HG02870 (cell line): ENCODE measurements around the gene CCDC88C.

ENCODE experiments used
- ATAC-seq: cut with Tn5 transposase; IDR thresholded peaks from one replicate; pipeline ENCODE4 v1.9.1; 2021; ENCODE audit warnings: mild to moderate bottlenecking, moderate library complexity; ENCODE audit not compliant: unreplicated experiment

CCDC88C gene

DNA sequence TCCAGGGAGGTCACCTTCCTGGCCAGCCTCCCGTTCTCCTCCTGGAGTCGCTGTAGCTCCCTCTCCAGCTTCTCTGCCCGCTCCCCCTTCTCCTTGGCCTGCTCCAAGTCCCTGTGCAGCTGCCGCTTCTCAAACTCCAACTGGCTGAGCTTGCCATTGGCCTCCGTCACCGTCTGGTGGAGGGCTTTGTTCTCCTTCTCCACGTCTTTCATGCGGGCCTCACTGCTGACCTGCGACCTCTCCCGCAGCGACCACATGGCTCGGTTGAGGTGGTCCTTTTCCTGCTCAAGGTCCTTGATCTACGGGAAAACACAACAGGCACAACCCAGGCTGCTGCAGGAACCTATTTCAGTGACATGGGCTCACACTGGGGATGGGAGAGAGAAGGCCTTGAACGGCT, 103.8 kb downstream of the CCDC88C start:
- ATAC-seq, result no peak

GRCh38 chr14:91313154-91313850, 104.3 kb downstream of the CCDC88C start:
- ATAC-seq, result no peak

DNA sequence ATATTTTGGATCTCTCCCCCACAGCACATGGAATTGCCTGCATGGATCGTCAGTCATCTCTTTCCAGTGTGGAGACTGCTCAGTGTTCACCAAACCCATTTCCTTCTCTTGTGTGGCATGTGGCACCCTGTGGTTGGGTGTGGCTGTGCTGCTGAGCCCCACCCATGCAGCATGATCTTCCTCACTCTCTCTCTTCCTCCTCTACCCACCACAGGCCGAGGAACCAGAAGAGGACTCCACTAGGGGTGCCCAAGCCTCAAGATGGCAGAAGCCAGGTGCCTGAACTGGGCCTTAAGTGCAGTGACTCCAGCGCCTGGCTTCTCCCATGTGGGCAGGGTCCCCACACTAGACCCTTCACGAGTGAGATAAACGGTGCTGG, 106.3 kb downstream of the CCDC88C start:
- ATAC-seq, result no peak

DNA sequence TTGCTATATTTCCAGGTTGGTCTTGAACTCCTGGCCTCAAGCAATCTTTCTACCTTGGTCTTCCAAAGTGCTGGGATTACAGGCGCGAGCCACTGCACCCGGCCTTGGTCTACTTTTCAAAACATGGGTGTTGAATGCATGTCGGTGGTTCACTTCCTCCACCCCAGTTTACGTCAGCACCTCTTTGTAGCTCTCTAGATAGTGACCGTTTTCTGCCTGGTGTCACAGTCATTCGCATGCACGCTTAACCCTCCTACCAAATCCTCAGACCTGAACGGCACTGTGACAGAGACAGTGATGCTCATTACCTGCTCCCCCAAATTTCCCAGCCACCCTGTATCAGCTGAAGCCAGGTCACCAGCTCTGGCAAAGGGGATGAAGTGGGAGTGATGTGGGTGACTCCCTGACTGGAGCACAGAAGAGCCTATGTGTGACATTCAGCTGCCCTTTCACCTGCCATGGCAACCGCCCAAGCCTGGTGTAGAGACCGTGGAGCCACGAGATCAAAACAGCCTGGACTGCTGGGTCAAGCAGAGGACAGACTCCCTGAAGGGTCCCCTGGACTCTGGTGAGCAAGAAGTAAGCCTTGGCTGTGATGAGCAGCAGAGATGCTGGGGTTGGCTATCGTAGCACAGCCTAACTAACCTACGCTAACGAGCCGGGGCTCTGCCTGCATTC, 106.9 kb downstream of the CCDC88C start:
- ATAC-seq, result no peak

DNA sequence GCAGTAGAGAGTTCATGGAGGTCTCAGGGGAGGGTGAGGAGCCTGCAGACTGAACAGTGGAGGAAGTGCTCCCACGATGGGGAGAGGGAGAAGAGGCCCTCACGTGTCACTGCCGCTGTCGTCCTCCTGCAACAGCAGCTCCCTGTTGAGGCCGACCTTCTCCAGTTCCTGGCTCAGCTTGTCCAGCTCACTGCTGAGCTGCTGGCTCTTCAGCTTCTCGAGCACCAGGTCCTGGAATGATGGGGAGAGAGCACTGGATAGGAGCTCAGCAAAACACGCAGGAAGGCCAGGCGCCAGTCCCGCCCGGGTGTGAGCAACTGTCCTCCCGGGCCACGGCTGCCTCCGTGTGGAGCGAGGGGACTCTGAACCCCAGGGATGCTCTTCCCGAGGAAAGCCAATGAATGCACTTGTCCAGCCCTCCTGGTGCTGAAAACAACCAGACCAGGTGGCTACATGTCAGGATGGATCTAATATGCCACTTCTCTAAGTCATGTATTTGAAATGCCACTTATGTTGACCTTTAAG, 107.8 kb downstream of the CCDC88C start:
- ATAC-seq, result no peak

DNA sequence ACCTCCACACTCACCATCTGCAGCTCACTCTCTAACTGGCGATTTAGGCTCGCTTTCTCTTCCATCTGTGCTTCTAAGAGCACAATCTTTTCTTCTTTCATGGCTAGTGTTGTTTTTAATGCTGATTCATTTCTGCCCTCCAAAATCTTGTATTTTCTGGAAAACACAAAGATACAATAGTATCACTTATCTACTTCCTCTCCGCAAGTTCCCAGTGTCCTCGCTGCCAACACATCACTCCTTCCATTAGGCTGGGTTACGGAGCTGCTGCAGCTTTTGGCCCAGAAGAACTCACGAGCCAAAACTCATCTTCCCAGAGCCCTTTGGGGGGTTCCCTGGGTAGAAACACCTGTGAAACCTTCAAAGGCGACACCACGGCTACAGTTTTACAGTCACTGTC, 109.3 kb downstream of the CCDC88C start:
- no peak for ATAC-seq

GRCh38 chr14:91307652-91308051, 110.0 kb downstream of the CCDC88C start:
- no peak for ATAC-seq

DNA sequence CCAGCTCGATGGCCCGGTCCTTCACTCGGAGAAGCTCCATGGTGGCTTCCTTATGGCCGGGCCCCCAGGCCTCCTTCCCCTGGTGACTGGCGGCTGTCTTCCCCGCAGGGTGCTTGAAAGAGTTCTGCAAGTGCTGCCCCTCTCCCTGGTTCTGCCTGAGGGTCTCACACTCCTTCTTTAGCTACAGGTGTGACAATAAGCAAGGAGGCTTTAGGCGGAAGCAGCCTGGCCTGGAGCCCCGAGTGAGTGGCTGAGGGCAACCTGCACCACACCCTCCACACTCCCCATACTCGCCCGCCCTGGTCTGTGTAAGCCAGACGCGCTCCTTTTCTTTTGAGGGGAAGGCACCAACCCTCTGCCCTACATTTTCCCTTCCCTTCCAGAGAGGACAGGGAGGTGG, 110.6 kb downstream of the CCDC88C start:
- ATAC-seq, result no peak

GRCh38 chr14:91306547-91306946, 111.1 kb downstream of the CCDC88C start:
- no peak for ATAC-seq

DNA sequence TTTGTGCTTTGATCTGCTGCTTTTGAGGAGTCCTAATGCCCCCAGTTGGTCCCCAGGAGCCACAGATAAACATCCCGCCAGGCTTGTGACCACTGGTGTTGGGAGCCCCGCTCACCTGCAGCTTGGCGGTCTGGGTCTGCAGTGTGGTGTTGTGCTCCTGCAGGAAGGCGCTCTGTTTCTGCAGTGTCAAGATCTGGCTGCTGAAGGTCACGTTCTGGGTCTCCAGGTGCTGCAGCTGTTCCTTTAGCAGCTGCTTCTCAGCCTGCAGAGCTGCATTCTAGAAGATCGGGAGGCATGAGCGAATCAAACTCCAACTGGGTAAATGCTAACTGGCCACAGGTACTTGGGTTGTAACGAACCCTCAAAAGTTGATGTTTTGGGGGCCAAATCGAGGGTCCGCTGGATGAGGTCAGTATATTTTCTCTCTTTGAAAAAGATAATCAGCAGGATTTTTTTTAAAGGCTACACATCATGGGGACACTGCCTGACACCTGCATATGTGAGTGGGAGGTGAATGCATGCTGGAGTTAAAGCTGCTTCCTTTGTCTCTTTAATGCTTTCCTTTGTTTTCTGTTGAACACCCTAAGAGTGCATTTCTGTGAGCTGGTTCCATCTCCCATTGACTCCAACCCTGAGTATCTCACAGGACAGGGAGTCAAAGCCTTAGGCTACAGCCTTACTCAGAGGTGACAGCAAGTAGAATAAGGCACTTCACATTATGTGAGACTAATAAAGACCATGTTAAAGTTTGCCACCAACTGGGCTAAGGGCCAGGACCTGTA, 111.8 kb downstream of the CCDC88C start:
- no peak for ATAC-seq

DNA sequence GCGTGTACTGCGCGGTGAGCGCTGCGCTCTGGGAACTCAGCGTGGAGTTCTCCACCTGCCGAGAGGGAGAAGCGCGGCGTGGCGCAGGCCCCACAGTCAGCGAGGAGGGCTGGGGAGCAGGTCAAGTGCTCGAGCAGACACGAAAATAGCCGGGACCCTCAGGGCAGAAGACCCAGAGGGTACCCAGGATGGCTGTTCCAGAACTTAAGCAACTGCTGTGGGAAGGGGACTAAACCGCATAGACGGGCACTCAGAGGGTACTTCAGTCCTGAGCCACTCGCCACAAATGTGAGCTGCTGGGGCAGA, 113.7 kb downstream of the CCDC88C start:
- no peak for ATAC-seq

- ATAC-seq, result no peak
These were observed 114.3 kb downstream of the CCDC88C start for GRCh38 chr14:91303091-91303923.

DNA sequence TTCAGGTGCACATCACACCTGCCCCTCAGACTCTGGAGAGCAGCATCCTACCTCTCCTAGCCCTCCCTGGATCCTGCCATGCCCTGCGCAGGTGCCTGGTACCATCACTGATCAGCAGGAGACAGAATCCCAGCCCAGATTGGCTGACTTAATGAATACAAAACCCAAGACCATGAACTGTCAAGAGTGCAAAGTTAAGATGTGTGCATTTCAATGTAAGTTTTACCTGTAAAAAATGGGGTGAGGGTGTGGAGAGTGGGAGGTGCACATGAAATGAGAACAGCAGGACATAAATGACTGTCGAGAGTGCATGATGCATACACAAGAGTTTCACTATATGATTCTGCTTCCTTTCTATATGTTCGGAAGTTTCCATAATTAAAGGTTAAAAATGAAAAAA, 115.2 kb downstream of the CCDC88C start:
- ATAC-seq, result peak; percentile 64

DNA sequence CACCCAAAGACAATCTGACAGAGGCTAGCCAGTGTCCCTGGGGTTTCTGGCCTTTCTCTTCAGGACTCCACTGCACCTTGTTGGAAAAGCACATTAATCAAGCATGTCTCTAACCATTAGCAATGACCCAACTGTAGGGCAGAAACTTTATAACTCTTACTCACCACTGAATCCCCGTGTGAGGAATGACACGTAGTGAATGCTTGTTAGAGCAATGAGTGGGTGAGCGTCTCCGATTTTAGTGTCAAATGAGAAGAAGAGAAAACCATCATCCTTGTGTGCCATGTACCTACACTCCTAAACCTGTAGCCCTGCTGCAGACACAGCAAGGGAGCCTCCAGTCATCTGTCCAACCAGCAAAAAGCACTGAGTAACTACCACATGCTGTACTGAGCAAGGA, 116.7 kb downstream of the CCDC88C start:
- ATAC-seq, result no peak

DNA sequence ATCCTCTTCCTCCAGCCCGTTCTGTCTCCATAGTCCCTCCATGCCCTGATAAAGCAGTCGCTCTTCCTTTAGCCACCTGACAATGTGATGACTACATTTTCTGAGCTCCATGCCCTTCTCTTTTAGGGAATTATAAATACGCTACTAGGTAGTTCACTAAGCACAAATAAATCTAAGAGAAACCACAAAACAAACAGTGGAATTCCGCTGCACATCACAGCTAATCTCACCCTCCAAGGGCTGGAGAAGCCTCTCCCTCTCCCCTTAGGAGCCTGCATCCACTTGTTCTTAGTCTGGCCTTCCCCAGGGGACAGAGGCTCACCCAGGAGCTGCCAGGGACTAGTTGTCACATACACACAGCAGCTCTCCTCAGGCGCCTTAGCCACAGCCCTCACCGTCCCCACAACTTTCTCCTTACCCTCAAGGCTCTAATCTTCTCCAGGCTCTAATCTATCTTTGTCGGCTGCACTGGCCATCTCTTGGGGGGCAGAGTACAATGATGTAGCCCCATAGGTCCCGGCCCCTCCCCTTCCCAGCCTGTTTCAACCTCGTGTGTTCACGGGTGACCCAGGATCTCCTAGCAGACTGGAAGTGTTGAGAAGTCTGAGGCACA, 117.2 kb downstream of the CCDC88C start:
- no peak for ATAC-seq

DNA sequence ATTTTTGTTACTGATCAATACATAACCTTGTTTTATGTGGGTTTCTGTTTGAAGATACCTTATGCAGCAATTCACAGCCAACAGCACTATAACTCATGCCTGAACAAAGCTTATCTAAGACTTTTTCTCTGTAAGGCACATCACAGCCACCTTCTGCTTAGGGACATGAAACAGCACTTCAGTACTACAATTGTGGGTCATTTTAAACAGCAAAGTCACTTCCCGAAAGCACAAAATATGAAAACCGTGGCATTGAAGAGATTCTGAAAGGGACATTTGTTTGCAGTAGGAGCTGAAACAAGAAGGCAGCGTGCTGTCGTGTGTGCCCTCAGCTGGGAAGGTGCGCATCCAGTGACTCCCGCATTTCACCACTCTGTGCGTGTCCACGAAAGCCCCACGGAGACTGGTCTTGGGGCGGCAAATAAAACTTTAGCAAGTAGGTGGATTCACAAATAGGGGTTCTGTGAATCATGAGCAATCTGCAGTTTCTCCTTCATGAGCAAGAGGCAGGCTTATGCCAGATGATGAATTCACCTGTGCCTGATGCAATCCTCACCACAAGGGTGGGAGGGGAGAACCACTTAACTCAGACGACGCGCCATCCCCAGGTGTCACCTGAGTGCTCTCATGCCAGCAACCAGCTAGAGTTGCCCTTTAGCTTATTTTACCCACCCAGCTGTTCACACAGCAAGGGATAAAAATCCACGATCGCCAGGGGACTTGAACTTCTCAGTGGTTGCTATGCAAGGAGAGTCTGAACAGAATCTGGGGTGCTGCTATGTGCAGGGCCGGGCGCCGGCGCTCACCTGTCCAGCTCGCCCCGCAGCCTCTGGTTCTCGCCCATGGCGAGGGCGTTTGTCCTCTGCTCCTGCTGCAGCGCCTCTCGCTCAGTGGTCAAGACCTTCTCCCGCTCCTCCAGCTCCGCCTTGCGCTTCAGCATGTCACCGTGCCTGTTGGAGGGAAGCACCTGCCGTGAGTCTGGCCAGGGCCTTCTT, 118.2 kb downstream of the CCDC88C start:
- ATAC-seq, result no peak

- no peak for ATAC-seq
These were observed 119.0 kb downstream of the CCDC88C start for GRCh38 chr14:91298576-91298975.

- ATAC-seq, result no peak
These were observed 120.4 kb downstream of the CCDC88C start for GRCh38 chr14:91297081-91297711.
